ENCODE results near the gene PARD3B.

The PARD3B gene

GRCh38 chr2:204718607-204719006 is 173.3 kb downstream of the PARD3B start:
- DNase-seq, result no peak

GRCh38 chr2:204720874-204721273 is 175.6 kb downstream of the PARD3B start:
- no peak for DNase-seq

- no peak for DNase-seq
These were observed 176.9 kb downstream of the PARD3B start for GRCh38 chr2:204722207-204722606.

GRCh38 chr2:204722691-204723090 is 177.4 kb downstream of the PARD3B start:
- no peak for DNase-seq

- DNase-seq, result no peak
These were observed 180.6 kb downstream of the PARD3B start for GRCh38 chr2:204725693-204726360.

GRCh38 chr2:204726831-204727230 is 181.6 kb downstream of the PARD3B start:
- no peak for DNase-seq

GRCh38 chr2:204727368-204727767 is 182.1 kb downstream of the PARD3B start:
- no peak for DNase-seq

GRCh38 chr2:204730603-204731002 is 185.3 kb downstream of the PARD3B start:
- no peak for DNase-seq

- DNase-seq, result peak; percentile 21
These were observed 186.7 kb downstream of the PARD3B start for GRCh38 chr2:204732019-204732418.

- DNase-seq, result no peak
These were observed 192.0 kb downstream of the PARD3B start for GRCh38 chr2:204737296-204737695.

GRCh38 chr2:204738721-204739120 is 193.4 kb downstream of the PARD3B start:
- DNase-seq, result peak; percentile 13

- DNase-seq, result no peak
These were observed 198.2 kb downstream of the PARD3B start for GRCh38 chr2:204743393-204743960.

GRCh38 chr2:204744506-204744905 is 199.2 kb downstream of the PARD3B start:
- DNase-seq, result no peak

GRCh38 chr2:204748286-204748685 is 203.0 kb downstream of the PARD3B start:
- peak; percentile 42 for DNase-seq

GRCh38 chr2:204749319-204749718 is 204.0 kb downstream of the PARD3B start:
- peak; percentile 78 for DNase-seq

- no peak for DNase-seq
These were observed 205.1 kb downstream of the PARD3B start for GRCh38 chr2:204750389-204750788.

GRCh38 chr2:204751472-204751871 is 206.2 kb downstream of the PARD3B start:
- no peak for DNase-seq

GRCh38 chr2:204753841-204754240 is 208.6 kb downstream of the PARD3B start:
- no peak for DNase-seq

- DNase-seq, result no peak
These were observed 209.6 kb downstream of the PARD3B start for GRCh38 chr2:204754898-204755297.

- DNase-seq, result no peak
These were observed 218.9 kb downstream of the PARD3B start for GRCh38 chr2:204763974-204764703.

GRCh38 chr2:204770735-204771134 is 225.5 kb downstream of the PARD3B start:
- DNase-seq, result no peak

- DNase-seq, result no peak
These were observed 226.4 kb downstream of the PARD3B start for GRCh38 chr2:204771721-204772120.

GRCh38 chr2:204772546-204772945 is 227.3 kb downstream of the PARD3B start:
- no peak for DNase-seq

- DNase-seq, result no peak
These were observed 230.5 kb downstream of the PARD3B start for GRCh38 chr2:204775766-204776165.

Measured in EL (cell line).